ENCODE measurements around the gene TBC1D10A.
"Not testable (repeated sequence)": the region's sequence is repeated elsewhere in the genome, so short reads cannot be mapped to it uniquely, and the experiment has no call there.

The TBC1D10A gene

DNA sequence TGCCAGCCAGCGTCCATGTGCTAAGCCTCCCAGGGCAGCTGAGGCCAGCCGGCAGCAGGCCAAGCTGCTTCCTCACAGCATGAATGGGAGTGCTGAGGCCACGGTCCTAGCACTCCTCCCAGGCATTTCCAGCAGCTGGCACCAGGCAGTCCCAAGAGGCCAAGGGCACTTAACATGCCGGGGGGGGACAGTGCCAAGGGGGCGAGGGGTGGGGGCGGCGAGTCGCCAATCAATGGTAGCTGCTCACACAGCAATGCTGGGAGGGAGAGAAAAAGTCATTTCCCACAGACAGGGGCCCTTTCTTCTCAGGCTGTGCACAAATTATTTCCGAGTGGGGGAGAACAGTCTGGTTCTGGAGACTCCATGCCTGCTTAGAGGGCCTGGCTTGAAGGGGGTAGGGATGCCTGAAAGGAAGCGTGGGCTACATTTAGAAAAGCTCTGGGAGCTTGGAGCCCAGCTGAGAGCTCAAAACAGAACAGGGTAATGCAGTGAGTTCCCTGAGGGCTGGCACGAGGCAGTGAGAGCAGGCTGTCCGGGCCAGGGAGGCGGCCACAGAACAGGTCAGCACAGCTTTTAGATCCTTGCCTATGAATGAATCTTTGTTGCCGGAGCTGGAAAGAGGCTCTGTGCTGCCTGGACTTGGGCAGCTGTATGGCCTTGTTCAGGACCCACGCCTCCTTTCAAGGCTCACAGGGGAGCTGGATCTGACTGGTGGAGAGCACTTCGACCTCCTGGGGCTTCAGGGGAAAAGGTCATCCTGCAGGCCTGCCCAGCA is 14.4 kb upstream of the TBC1D10A start:
- Histone ChIP-seq H3K4me3 (ENCODE audit: low read length) (no peak overlapping the region), H3K27me3 (ENCODE audit: control insufficient read depth, insufficient read depth, low read length) (no peaks in the 10 kb centered on the region), H3K27ac (ENCODE audit: low read length) (no peak overlapping the region), H3K36me3 (ENCODE audit: control insufficient read depth, low read depth, low read length) (peaks cover 98% of the 10 kb centered on the region), H3K9me3 (ENCODE audit: control insufficient read depth, low read depth, low read length) (no peaks in the 10 kb centered on the region), H3K9ac (ENCODE audit: low read length) (no peak overlapping the region), H3K4me1 (ENCODE audit: control insufficient read depth, low read depth, low read length) (no peaks in the 10 kb centered on the region)

DNA sequence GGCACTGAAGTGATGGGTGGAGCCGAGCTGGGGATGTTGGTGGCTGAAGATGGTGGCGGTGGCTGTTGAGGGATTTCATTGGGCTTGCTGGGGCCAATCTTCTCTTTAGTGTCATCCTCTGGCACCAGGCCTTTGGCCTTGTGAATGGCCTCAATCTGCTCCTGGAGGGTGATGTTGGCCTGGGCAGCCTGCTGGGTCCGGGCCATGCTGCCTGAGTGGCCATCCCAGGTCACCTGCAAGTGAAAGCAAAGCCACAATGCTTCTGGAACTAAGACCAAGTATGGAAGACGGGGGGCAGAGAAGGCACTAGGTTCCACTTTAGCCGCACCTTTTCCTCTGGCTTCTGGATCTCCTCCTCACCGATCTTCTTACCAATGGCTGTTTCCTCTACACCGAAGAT is 12.1 kb upstream of the TBC1D10A start:
- H3K27me3 ChIP-seq (ENCODE audit: control insufficient read depth, insufficient read depth, low read length): no peaks in the 10 kb centered on the region
- no peaks in the 10 kb centered on the region for H3K9me3 ChIP-seq (ENCODE audit: control insufficient read depth, low read depth, low read length)
- H3K36me3 ChIP-seq (ENCODE audit: control insufficient read depth, low read depth, low read length): peaks cover 98% of the 10 kb centered on the region
- H3K4me1 ChIP-seq (ENCODE audit: control insufficient read depth, low read depth, low read length): no peaks in the 10 kb centered on the region
- H3K27ac ChIP-seq (ENCODE audit: low read length): no peak overlapping the region
- H3K9ac ChIP-seq (ENCODE audit: low read length): no peak overlapping the region
- no peak overlapping the region for H3K4me3 ChIP-seq (ENCODE audit: low read length)

DNA sequence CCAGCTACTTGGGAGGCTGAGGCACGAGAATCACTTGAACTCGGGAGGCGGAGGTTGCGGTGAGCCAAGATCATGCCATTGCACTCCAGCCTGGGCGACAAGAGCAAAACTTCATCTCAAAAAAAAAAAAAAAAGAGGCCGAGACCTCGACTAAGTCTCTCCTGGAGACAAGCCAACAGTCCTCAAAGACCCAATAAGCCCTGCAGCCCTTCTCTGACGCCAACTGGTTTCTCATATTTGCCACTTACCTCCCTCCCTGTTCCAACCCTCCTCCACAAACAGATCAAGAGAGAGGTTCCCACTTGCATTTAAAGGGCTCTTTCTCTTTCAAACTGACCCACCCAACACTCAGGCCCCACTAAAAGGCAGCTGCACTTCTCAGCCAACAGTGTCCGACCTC is 11.6 kb upstream of the TBC1D10A start:
- H3K9ac ChIP-seq (ENCODE audit: low read length); H3K27ac ChIP-seq (ENCODE audit: low read length); H3K27me3 ChIP-seq (ENCODE audit: control insufficient read depth, insufficient read depth, low read length); H3K9me3 ChIP-seq (ENCODE audit: control insufficient read depth, low read depth, low read length); H3K4me3 ChIP-seq (ENCODE audit: low read length); H3K4me1 ChIP-seq (ENCODE audit: control insufficient read depth, low read depth, low read length): not testable (repeated sequence)
- H3K36me3 ChIP-seq (ENCODE audit: control insufficient read depth, low read depth, low read length): peaks cover 98% of the 10 kb centered on the region

- H3K36me3 ChIP-seq (ENCODE audit: control insufficient read depth, low read depth, low read length): peaks cover 98% of the 10 kb centered on the region
- H3K9ac ChIP-seq (ENCODE audit: low read length): no peak overlapping the region
- H3K4me3 ChIP-seq (ENCODE audit: low read length): no peak overlapping the region
- no peaks in the 10 kb centered on the region for H3K4me1 ChIP-seq (ENCODE audit: control insufficient read depth, low read depth, low read length)
- no peak overlapping the region for H3K27ac ChIP-seq (ENCODE audit: low read length)
- H3K9me3 ChIP-seq (ENCODE audit: control insufficient read depth, low read depth, low read length): no peaks in the 10 kb centered on the region
- H3K27me3 ChIP-seq (ENCODE audit: control insufficient read depth, insufficient read depth, low read length): no peaks in the 10 kb centered on the region
These were observed 10.7 kb upstream of the TBC1D10A start for GRCh38 chr22:30337461-30337778.

- Histone ChIP-seq H3K9me3 (ENCODE audit: control insufficient read depth, low read depth, low read length) (no peaks in the 10 kb centered on the region), H3K27ac (ENCODE audit: low read length) (no peak overlapping the region), H3K4me1 (ENCODE audit: control insufficient read depth, low read depth, low read length) (no peaks in the 10 kb centered on the region), H3K4me3 (ENCODE audit: low read length) (no peak overlapping the region), H3K36me3 (ENCODE audit: control insufficient read depth, low read depth, low read length) (peaks cover 96% of the 10 kb centered on the region), H3K27me3 (ENCODE audit: control insufficient read depth, insufficient read depth, low read length) (no peaks in the 10 kb centered on the region), H3K9ac (ENCODE audit: low read length) (no peak overlapping the region)
These were observed 10.2 kb upstream of the TBC1D10A start for GRCh38 chr22:30336752-30337460.

DNA sequence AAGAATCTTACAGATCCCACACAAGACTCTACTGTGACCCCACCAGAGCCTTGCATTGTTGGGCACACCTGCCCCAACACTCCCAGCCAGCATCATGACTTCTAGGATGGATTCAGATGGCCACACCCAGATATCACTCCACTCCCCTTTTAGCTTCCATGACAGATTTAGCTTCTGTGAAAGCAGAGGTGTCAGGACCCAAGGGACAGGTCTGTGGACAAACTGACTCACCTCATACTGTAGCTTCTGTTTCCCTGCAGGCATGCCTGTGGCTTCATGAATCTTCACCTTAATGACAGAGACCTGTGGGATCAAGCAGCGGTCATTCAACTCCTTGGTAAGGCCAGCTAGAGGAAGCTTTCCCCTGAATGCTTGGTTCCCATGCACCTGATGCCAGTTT is 8.5 kb upstream of the TBC1D10A start:
- Histone ChIP-seq H3K9me3 (ENCODE audit: control insufficient read depth, low read depth, low read length) (no peaks in the 10 kb centered on the region), H3K9ac (ENCODE audit: low read length) (no peak overlapping the region), H3K4me1 (ENCODE audit: control insufficient read depth, low read depth, low read length) (no peaks in the 10 kb centered on the region), H3K27ac (ENCODE audit: low read length) (no peak overlapping the region), H3K36me3 (ENCODE audit: control insufficient read depth, low read depth, low read length) (peaks cover 84% of the 10 kb centered on the region), H3K4me3 (ENCODE audit: low read length) (no peak overlapping the region), H3K27me3 (ENCODE audit: control insufficient read depth, insufficient read depth, low read length) (no peaks in the 10 kb centered on the region)

- Histone ChIP-seq H3K9me3 (ENCODE audit: control insufficient read depth, low read depth, low read length) (no peaks in the 10 kb centered on the region), H3K27ac (ENCODE audit: low read length) (no peak overlapping the region), H3K9ac (ENCODE audit: low read length) (no peak overlapping the region), H3K27me3 (ENCODE audit: control insufficient read depth, insufficient read depth, low read length) (no peaks in the 10 kb centered on the region), H3K4me3 (ENCODE audit: low read length) (no peak overlapping the region), H3K4me1 (ENCODE audit: control insufficient read depth, low read depth, low read length) (no peaks in the 10 kb centered on the region), H3K36me3 (ENCODE audit: control insufficient read depth, low read depth, low read length) (peaks cover 78% of the 10 kb centered on the region)
These were observed 7.9 kb upstream of the TBC1D10A start for GRCh38 chr22:30334646-30335045.

DNA sequence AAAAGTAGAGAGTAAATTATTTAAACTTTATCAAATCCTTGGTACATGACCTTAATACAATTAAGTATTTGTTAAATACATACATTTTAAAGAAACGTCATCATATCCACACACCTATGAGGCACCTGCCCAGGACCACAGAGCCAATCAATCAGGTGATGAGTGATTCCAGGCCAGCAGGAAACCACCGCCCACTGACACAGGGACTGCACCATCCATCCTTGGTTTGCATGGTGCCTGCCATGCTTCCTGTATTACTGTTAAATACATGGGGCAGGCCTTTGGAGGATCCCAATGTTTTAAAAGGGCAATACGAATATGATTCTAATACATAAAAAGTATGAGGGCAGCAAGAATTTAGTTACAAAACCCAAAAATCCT is 7.0 kb upstream of the TBC1D10A start:
- Histone ChIP-seq H3K27ac (ENCODE audit: low read length) (no peak overlapping the region), H3K27me3 (ENCODE audit: control insufficient read depth, insufficient read depth, low read length) (no peaks in the 10 kb centered on the region), H3K9ac (ENCODE audit: low read length) (no peak overlapping the region), H3K36me3 (ENCODE audit: control insufficient read depth, low read depth, low read length) (peaks cover 69% of the 10 kb centered on the region), H3K9me3 (ENCODE audit: control insufficient read depth, low read depth, low read length) (no peaks in the 10 kb centered on the region), H3K4me3 (ENCODE audit: low read length) (no peak overlapping the region), H3K4me1 (ENCODE audit: control insufficient read depth, low read depth, low read length) (no peaks in the 10 kb centered on the region)

DNA sequence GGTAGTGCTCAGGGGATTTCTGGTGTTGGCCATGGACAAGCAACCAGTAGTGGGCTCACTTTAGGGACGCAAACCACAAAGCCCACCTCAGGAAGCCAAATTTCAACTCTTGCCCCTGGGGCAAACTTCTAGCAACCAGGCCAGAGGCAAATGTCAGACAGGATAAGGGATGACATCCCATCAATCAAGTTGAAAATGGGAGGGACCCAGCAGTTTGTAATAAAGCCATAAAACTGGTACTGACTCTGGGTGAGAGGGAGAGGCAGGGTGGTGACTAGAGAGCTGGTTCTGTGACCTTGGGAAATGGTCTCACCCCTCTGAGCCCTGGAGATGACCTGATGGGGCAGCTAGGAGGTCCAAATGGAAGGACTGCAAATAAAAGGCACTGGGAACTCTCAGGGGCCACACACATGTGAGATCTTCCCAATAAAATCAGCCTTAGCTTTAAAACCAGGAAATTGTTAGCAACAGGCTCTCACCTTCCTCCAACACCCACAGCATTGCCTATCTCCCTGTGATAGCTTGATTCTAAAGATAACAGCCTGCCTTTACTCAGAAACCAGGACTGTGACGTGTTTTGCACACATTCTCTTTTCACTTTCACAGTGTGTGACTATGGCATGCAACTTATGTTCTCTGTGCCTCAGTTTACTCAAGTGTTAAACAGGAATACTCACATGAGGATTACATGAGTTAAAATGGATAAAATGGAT is 6.4 kb upstream of the TBC1D10A start:
- no peaks in the 10 kb centered on the region for H3K9me3 ChIP-seq (ENCODE audit: control insufficient read depth, low read depth, low read length)
- H3K27me3 ChIP-seq (ENCODE audit: control insufficient read depth, insufficient read depth, low read length): no peaks in the 10 kb centered on the region
- H3K4me1 ChIP-seq (ENCODE audit: control insufficient read depth, low read depth, low read length): no peaks in the 10 kb centered on the region
- peaks cover 64% of the 10 kb centered on the region for H3K36me3 ChIP-seq (ENCODE audit: control insufficient read depth, low read depth, low read length)
- no peak overlapping the region for H3K4me3 ChIP-seq (ENCODE audit: low read length)
- no peak overlapping the region for H3K27ac ChIP-seq (ENCODE audit: low read length)
- H3K9ac ChIP-seq (ENCODE audit: low read length): no peak overlapping the region

DNA sequence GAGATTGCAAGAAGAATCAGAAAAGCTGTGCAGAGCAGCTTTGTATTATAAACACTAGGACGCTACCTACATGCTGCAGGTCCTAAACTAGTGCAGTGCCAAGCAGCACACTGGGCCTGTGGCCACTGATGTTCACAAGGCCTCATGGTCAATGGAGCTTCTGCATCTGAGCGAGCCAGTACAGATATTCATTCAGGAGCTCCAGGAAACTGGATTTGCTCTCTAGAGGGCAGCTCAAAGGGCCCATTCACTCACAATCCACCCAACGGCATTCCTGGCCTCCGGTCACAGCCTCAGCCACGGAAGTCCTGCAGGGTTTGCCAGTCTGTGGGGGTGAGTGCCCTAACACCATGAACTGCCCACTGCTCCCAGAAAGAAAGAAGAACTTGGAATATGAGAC is 5.8 kb upstream of the TBC1D10A start:
- Histone ChIP-seq H3K9me3 (ENCODE audit: control insufficient read depth, low read depth, low read length) (no peaks in the 10 kb centered on the region), H3K4me3 (ENCODE audit: low read length) (no peak overlapping the region), H3K4me1 (ENCODE audit: control insufficient read depth, low read depth, low read length) (peaks cover 5% of the 10 kb centered on the region), H3K36me3 (ENCODE audit: control insufficient read depth, low read depth, low read length) (peaks cover 59% of the 10 kb centered on the region), H3K27me3 (ENCODE audit: control insufficient read depth, insufficient read depth, low read length) (no peaks in the 10 kb centered on the region), H3K27ac (ENCODE audit: low read length) (no peak overlapping the region), H3K9ac (ENCODE audit: low read length) (no peak overlapping the region)

- Histone ChIP-seq H3K27me3 (ENCODE audit: control insufficient read depth, insufficient read depth, low read length) (no peaks in the 10 kb centered on the region), H3K4me1 (ENCODE audit: control insufficient read depth, low read depth, low read length) (peaks cover 13% of the 10 kb centered on the region), H3K36me3 (ENCODE audit: control insufficient read depth, low read depth, low read length) (peaks cover 19% of the 10 kb centered on the region), H3K4me3 (ENCODE audit: low read length) (no peak overlapping the region), H3K9ac (ENCODE audit: low read length) (no peak overlapping the region), H3K27ac (ENCODE audit: low read length) (no peak overlapping the region), H3K9me3 (ENCODE audit: control insufficient read depth, low read depth, low read length) (no peaks in the 10 kb centered on the region)
These were observed 1.8 kb upstream of the TBC1D10A start for GRCh38 chr22:30328466-30329049.
